ENCODE data around the gene SREBF2. TPM values are rescaled to one million over a fixed set of nuclear protein-coding genes. Genes with fewer than 3 reads are reported as not detected.

SREBF2 gene
- total RNA-seq, 4 donors from 2014 or later, result 97.5 to 160 (median 146) TPM

GRCh38 chr22:41873391-41873790 lies 40.5 kb downstream of the SREBF2 start:
- no peak for DNase-seq (ENCODE audit: low spot score in 2 of 2)
- Histone ChIP-seq H3K9me3 (no peaks in the 10 kb centered on the region), H3K36me3 (peaks cover 92% of the 10 kb centered on the region), H3K4me1 (no peaks in the 10 kb centered on the region), H3K27me3 (no peaks in the 10 kb centered on the region), H3K4me3 (no peak overlapping the region), H3K27ac (no peak overlapping the region)
- 67% methylated on average over 5 of the region's 5 CpGs for WGBS
- TF ChIP-seq CTCF (IDR thresholded peaks at IDR 0.05), result no peak
- no peak for TF ChIP-seq EP300 (IDR thresholded peaks at IDR 0.05)
- TF ChIP-seq POLR2AphosphoS5 (IDR thresholded peaks at IDR 0.05), result no peak
- TF ChIP-seq POLR2A (IDR thresholded peaks at IDR 0.05), result no peak

- Histone ChIP-seq H3K27ac (no peak overlapping the region), H3K9me3 (no peaks in the 10 kb centered on the region), H3K27me3 (no peaks in the 10 kb centered on the region), H3K4me3 (no peak overlapping the region), H3K4me1 (no peaks in the 10 kb centered on the region), H3K36me3 (peaks cover 91% of the 10 kb centered on the region)
- DNase-seq (ENCODE audit: low spot score in 2 of 2), result no peak
- no peak for TF ChIP-seq CTCF (IDR thresholded peaks at IDR 0.05)
- no peak for TF ChIP-seq EP300 (IDR thresholded peaks at IDR 0.05)
- no peak for TF ChIP-seq POLR2A (IDR thresholded peaks at IDR 0.05)
- no peak for TF ChIP-seq POLR2AphosphoS5 (IDR thresholded peaks at IDR 0.05)
- WGBS, result 92% methylated on average over 2 of the region's 2 CpGs
Observed at GRCh38 chr22:41874090-41874489, 41.2 kb downstream of the SREBF2 start.

- H3K27ac ChIP-seq, result no peak overlapping the region
- WGBS, result 87% methylated on average over 10 of the region's 10 CpGs
- TF ChIP-seq POLR2AphosphoS5 (IDR thresholded peaks at IDR 0.05) (no peak), POLR2A (IDR thresholded peaks at IDR 0.05) (no peak)
- H3K36me3 ChIP-seq, result peaks cover 90% of the 10 kb centered on the region
- no peak for DNase-seq (ENCODE audit: low spot score in 2 of 2)
- no peaks in the 10 kb centered on the region for H3K4me1 ChIP-seq
- no peaks in the 10 kb centered on the region for H3K9me3 ChIP-seq
- H3K4me3 ChIP-seq, result no peak overlapping the region
- no peaks in the 10 kb centered on the region for H3K27me3 ChIP-seq
Observed at GRCh38 chr22:41875531-41876270, 42.8 kb downstream of the SREBF2 start.

- no peaks in the 10 kb centered on the region for H3K27me3 ChIP-seq
- no peaks in the 10 kb centered on the region for H3K4me1 ChIP-seq
- peaks cover 90% of the 10 kb centered on the region for H3K36me3 ChIP-seq
- WGBS, result 90% methylated on average over 3 of the region's 3 CpGs
- no peak overlapping the region for H3K4me3 ChIP-seq
- no peak overlapping the region for H3K27ac ChIP-seq
- no peaks in the 10 kb centered on the region for H3K9me3 ChIP-seq
- TF ChIP-seq POLR2A (IDR thresholded peaks at IDR 0.05), result no peak
- no peak for DNase-seq (ENCODE audit: low spot score in 2 of 2)
Observed at GRCh38 chr22:41876275-41876674, 43.4 kb downstream of the SREBF2 start.

GRCh38 chr22:41876675-41877074 lies 43.8 kb downstream of the SREBF2 start:
- Histone ChIP-seq H3K36me3 (peaks cover 91% of the 10 kb centered on the region), H3K27me3 (no peaks in the 10 kb centered on the region), H3K4me3 (no peak overlapping the region), H3K27ac (no peak overlapping the region), H3K9me3 (no peaks in the 10 kb centered on the region), H3K4me1 (no peaks in the 10 kb centered on the region)
- DNase-seq (ENCODE audit: low spot score in 2 of 2), result no peak
- TF ChIP-seq POLR2AphosphoS5 (IDR thresholded peaks at IDR 0.05) (no peak), POLR2A (IDR thresholded peaks at IDR 0.05) (no peak), EP300 (IDR thresholded peaks at IDR 0.05) (no peak), CTCF (IDR thresholded peaks at IDR 0.05) (no peak)

GRCh38 chr22:41880653-41881052 lies 47.7 kb downstream of the SREBF2 start:
- Histone ChIP-seq H3K36me3 (peaks cover 94% of the 10 kb centered on the region), H3K9me3 (no peaks in the 10 kb centered on the region), H3K4me3 (no peak overlapping the region), H3K4me1 (no peaks in the 10 kb centered on the region), H3K27me3 (no peaks in the 10 kb centered on the region), H3K27ac (no peak overlapping the region)
- TF ChIP-seq POLR2AphosphoS5 (IDR thresholded peaks at IDR 0.05), result no peak
- TF ChIP-seq EP300 (IDR thresholded peaks at IDR 0.05), result no peak
- TF ChIP-seq POLR2A (IDR thresholded peaks at IDR 0.05), result no peak
- TF ChIP-seq CTCF (IDR thresholded peaks at IDR 0.05), result no peak
- WGBS, result 90% methylated on average over 10 of the region's 16 CpGs
- DNase-seq (ENCODE audit: low spot score in 2 of 2), result no peak
